Smooth muscle cell of the brain vasculature (primary cell): Measurements from ENCODE around the gene SNX25.
"Not testable (repeated sequence)": the region's sequence is repeated elsewhere in the genome, so short reads cannot be mapped to it uniquely, and the experiment has no call there.

Experiments used
- DNase-seq: peaks from one replicate; pipeline ENCODE4 v3.0.0-alpha.2; 2012; ENCODE audit warnings: low read depth, low spot score

SNX25 gene

DNA sequence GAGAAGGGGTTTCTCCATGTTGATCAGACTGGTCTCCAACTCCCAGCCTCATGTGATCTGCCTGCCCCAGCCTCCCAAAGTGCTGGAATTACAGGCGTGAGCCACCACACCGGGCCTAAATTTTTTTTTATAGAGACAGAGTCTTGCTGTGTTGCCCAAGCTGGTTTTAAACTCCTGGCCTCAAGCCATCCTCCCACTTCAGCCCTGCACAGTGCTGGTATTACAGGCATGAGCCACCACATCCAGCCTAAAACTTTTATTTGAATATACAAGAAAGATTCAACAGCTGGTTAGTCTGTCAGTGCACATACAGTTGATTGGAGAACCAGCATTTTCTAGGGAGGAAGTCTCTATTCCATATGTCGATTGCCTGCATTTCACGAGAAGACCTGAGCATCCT lies 95.1 kb downstream of the SNX25 start:
- no peak for DNase-seq

DNA sequence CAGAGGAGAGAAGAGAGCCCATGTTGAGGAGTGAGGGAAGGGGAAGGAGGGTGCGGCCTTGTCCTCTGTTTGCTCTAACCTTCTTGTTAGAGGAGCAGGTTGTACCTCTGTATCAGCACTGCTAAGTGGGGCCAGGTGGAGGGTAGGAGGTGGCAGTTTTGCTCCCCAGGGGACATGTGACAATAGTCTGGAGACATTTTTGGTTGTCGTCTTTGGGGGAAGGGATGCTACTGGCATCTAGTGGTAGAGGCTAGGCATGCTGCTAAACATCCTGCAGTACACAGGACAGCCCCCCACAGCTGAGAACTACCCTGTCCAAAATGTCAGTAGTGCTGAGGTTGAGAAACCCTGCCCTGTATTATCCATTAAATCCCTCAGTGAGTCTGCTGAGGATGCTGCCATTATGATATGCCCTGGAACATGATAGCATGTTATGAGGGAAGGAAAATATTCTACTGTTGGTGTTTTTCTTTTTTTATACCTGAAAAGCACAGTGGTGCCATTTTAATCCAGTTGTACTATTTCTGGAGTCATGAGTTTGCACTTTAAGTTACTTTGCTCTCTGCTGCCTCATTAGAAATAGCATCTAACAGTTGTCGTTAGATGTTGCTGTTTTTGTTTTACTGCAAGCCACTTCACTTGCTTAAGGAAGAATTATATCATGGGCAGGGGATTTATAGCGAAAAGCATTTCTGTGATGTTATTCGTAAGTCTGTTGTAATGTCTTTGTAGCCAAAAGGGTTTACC lies 95.7 kb downstream of the SNX25 start:
- DNase-seq, result no peak

DNA sequence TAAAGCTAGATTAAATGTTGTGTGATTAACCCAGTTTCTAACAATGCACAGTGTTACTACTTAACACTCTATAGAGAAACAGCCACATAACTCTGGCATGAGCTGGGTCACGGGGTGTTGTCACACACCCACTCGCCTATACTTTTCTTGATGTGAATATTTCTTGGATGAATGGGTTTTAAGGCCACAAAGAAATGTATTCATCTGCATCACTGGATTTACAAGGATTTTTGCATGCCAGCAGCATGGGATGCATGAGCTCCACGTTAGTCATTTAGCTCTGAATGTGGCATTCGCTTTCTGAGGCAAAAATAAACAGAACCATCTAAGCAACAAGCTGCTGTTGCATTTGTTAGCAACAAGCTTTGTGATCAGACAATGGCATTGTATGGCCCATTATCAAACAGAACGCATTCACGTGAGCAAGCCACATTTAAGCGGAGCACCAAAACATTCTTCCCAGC lies 96.6 kb downstream of the SNX25 start:
- DNase-seq, result no peak

DNA sequence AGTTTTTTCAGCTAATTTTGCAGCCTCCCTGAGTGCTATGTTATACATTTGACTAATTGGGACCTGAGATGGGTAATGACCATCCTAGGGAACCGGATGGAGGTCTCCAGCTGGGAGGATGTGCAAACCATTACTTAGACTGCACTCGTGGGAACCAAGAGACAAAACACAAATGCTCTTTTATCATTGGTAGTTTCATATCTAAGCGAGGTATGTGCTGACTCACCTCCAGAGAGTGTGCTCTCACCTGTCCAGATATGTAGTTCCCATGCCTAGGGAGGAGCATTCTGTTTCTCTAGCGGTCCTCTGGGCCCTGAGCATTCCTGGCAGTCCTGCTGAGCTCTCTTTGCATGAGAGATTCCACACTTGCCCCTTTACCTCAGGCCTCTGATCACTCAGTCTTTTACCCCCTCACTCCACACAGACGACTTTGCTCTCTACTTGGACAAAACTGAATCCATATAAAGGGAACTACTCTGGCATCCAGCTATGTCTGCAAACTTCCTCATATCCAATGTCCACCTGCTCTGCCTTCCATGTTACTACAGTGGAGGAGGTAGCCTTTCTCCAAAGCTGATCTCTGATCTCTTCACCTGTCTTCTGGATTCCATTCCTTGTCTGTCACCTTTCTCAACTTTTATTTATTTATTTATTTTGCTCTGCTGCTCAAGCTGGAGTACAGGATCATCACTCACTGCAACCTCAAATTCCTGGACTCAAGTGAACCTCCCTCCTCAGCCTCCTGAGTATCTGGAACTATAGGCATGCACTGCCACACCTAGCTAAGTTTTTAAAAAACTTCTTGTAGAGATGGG lies 97.9 kb downstream of the SNX25 start:
- no peak for DNase-seq

DNA sequence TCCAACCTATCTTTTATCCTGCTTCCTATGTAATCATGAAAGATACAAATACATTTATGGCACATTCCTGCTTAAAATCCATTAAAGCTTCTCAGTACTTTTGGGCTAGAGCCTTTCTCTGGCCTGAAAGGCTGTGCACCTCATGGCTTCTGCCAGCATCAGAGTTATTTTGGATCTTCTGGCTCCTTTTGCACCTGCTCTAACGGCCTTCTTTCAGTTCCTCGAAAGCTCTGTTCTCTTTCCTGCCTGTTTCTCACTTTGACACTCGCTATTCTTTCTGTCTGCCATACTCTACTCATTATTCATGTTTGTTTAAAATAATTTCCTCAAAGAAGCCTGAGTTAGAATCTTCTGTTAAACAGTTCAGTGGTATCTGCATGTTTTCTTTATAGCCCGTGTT lies 100.4 kb downstream of the SNX25 start:
- no peak for DNase-seq

DNA sequence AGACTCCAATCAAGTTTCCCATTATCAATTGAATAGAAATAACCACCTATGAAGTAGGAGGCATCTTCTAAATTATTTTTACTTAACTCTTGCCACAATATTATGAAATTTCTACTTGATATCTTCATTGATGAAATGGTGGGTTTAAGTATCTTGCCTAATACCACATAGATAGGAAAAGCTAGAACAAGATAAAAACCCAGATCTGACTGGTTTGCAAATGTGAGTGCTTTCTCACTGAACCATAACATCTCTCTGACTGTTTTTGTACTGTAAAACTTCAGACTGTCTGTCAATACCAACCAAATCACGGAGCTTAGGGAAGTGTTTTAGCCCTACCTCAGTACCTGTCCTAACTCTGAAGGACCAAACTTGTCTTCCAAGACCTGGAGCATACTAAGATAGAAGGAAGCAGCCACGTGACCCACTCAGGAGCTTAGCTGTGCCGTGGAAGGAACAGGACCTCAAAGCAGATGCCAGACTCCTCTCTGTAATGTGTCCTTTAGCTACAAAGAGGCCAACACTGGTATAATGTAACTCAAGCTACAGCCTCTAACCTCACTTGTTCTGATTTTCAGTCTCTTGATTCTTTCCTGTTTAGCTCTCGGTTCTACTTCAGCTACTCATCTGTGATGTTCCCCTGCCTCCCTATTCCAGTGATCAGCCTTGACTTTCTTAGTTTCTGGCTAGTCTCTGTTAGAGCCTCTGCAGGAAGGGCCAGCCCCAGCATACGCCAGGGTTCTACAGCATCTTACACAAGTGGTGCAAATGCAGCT lies 101.9 kb downstream of the SNX25 start:
- no peak for DNase-seq

DNA sequence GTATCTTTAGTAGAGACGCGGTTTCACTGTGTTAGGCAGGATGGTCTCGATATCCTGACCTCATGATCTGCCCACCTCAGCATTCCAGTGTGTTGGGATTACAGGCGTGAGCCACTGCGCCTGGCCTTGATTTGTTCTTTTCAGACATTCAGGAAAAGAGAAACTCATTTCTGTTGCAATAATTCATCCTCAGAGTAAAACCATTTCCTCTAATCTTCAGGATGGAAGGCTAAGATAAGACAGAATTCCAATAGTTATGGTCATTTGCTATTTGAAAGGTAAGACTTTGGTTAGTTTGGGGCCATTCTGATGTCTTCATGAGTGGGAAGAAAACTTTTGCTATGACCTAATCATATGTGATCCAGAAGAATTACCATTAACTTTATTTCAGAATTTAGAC lies 103.3 kb downstream of the SNX25 start:
- no peak for DNase-seq

DNA sequence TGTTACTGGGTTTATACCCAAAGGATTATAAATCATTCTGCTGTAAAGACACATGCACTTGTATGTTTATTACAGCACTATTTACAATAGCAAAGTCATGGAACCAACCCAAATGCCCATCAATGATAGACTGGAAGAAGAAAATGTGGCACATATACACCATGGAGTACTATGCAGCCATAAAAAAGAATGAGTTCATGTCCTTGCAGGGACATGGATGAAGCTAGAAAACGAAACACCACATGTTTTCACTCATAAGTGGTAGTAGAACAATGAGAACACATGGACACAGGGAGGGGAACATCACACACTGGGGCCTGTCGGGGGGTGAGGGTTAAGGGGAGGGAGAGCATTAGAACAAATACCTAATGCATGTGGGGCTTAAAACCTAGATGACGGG lies 108.1 kb downstream of the SNX25 start:
- DNase-seq, result not testable (repeated sequence)

DNA sequence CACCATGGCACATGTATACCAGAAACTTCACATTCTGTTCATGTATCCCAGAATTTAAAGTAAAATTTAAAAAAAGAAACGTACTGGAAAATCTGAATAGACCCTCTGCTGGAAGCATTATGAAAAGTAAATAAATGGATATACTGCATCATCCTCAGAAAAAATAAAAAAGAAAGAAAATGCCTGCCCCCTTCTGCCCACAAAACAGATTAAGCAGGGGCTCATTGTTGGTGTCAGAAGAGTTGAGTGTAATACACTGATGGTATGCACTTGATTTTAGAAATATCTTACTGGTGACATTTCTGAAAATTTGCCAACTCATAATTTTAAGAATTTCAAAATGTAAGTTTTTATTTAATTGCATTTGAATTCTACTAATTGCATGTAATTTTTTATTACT lies 108.5 kb downstream of the SNX25 start:
- no peak for DNase-seq

DNA sequence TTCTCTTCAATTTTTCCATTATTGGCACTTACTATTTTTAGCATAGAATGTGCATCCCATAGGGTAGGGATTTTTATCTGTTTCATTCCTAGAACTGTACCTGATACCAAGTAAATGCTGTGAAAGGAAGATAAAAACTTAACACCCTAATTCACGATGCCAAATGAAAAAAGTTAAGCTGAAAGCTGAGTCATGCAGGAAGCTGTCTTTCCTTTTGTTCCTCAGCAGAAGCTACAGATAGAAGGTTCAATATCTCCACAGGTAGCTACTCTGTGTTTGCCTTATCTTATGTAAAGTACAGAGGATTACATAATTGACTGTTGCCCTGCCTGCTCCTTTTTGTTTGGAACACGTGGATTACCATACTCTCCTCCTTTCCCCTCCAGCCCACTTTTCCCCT lies 109.3 kb downstream of the SNX25 start:
- DNase-seq, result no peak

DNA sequence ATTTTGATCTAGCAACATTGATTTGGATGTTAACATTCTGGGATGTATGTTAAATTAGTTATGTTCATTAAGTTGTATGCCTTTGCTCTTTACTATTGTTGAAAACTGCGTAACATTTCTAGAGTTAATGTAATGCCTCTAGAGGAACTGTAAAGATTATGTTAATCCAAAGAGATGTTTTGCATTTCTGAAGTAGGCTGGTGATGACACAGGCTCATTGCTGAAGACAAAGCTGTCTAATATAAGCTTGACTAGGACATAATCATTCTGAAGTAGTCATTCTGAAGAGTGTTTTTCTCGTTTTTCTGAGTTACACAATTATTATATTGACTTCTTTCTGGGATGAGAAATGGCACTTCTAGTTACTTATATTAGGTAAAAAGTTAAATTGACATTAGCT lies 113.4 kb downstream of the SNX25 start:
- DNase-seq, result no peak

DNA sequence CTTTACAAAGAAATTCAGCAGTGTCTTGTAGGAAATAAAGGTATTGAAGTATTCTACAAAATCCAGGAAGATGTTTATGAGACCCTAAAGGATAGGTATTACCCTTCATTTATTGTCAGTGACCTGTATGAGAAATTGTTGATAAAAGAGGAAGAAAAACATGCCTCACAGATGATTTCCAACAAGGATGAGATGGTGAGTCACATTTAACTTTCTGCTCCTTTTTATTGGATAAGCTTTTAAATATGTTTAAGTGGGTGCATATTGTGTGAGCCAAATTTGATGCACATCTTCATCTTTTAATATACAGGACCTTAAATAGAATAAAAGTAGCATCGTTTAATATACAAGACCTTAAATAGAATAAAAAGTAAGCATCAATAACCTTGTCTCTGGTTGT lies 114.2 kb downstream of the SNX25 start:
- no peak for DNase-seq

DNA sequence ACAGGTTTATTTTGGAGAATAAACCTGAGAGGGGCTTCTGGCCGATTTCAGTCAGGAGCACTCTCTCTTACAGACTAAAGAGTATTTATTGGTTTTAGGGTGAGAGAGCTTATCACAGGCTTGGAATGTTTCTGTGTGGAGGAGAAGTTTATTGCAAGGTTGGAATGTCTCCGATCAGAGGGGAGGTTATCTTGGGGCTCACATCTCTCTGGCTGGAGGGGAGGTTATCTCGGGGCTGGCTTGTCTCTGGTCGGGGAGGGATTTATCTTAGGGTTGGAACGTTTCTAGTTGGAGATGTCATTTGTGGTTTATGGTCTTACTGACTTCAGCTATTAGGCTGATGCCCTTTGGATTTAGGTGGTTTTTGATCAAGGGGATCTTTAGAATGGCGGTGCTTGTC lies 115.0 kb downstream of the SNX25 start:
- not testable (repeated sequence) for DNase-seq

DNA sequence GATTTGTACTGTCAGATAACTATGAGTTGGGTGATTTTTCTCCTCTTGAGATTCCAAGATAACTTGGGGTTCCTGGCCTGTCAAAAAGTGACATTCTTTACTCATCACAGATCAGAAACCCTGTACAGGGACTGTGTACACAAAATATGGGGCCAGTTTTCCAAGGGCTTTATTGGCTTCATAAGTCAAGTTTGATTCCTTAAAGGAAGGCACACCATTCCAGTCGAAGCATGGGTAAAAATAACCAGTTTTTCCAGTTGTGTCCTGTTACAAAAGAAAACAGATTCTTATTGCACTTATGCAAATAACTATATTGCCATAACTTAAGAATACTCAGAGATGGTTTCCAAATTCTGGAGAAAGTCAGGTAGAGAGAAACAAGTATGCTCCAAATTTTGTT lies 116.3 kb downstream of the SNX25 start:
- not testable (repeated sequence) for DNase-seq

DNA sequence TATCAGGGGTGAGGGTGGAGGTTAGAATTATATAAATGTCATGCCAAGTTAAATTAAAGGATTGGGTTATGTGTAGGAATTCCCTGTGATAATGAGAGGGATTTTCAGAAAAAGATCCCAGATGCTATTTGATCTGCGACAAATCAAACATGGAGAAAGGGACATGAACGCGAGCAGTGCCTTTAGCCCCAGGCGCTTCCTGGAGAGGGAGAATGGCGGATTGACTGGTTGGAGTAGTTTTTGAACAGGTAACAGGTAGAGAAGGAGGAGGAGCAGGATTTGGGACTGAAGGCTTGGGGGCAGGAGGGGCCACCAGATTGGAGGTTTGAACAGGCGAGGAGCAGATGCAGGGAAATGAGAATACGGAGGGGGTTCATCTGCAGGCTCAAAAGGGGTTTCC lies 119.2 kb downstream of the SNX25 start:
- no peak for DNase-seq

DNA sequence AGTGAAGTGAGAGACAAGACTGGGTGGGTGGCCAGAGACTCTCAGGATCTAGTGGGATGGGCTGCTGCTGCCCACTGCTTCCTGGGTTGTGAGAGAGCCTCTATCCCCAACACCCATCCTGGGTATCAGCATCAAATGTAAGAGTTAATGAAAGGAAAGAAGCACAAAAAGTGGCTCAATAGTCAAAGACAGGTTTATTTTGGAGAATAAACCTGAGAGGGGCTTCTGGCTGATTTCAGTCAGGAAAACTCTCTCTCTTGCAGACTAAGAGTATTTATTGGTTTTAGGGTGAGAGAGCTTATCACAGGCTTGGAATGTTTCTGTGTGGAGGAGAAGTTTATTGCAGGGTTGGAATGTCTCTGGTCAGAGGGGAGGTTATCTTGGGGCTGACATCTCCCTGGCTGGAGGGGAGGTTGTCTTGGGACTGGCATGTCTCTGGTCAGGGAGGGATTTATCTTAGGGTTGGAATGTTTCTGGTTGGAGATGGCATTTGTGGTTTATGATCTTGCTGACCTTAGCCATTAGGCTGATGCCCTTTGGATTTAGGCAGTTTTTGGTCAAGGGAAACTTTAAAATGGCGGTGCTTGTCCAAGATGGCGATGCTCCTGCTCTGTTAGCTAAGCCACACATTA lies 120.6 kb downstream of the SNX25 start:
- DNase-seq, result not testable (repeated sequence)

DNA sequence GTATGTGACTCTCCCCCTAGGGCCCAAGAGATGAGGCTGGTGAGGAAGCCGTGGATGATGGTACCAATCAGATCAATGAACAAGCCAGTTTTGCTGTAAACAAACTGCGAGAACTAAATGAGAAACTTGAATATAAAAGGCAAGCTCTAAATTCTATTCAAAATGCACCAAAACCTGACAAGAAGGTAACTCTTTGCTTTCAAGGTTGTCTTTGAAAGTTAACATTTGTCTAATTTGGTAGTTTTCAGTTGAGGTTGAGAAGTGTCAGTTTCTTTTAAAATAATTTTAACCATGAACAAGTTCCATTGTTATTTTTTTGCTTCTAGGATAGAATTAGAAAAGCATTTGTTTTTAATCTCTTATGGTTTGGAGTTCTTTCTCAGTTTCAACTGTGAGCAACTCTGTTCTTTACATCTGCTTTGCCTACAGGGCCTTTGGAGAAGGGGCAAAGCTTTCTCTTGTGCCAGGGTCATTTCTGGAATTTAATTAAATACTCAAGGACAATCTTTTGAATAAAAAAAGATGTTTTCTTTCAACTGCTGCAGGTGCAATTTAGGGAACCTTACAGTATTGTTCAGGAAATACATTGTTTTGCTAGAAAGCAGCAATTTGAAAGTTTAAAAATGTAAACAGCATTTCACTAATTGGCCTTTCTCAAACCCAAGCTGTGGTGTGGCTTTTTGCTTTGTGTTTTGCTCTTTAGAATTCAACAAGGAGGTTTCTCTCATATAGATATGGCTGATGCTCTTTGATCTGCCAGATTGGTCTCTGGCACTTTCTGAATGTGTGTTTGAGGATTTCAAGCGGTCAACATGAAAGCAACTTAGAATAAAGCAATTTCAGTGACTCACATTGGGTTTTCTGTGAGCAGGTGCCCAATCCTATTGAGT lies 123.4 kb downstream of the SNX25 start:
- no peak for DNase-seq

DNA sequence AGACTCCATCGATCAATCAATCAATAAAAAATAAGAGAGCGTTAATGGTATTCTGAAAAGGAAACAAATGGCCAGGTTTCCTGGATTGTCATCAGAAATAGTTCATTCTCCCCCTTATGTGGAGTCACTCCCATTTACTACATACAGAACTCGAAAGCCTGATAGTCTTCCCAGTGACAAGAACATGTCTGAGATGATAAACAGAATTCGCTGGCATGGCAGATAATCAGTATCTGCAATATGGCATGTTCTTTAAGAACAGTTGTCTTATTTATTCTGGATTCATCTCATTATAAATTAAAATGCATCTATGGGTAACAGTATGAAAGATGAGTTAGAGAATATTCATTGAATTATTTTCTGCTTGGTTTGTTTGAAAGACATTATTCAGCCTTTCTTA lies 124.9 kb downstream of the SNX25 start:
- no peak for DNase-seq

DNA sequence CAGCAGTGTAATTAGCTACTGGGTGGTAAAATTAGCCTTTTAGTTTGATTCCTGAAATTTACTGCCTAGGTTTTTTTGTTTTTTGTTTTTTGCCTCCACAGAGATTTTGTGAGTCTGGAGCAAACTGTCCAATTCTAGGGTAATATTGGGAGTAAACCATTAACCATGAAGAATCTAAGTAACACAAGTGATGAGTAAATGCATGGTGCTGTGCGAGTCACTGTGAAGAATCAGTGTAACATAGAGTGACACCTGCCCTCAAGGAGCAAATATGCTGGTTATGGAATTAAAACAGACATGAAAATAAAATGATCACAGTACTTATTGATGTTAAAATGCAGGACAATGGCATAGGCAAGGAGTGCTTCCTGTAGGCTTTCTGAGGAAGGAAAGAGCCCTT lies 126.2 kb downstream of the SNX25 start:
- DNase-seq, result no peak

DNA sequence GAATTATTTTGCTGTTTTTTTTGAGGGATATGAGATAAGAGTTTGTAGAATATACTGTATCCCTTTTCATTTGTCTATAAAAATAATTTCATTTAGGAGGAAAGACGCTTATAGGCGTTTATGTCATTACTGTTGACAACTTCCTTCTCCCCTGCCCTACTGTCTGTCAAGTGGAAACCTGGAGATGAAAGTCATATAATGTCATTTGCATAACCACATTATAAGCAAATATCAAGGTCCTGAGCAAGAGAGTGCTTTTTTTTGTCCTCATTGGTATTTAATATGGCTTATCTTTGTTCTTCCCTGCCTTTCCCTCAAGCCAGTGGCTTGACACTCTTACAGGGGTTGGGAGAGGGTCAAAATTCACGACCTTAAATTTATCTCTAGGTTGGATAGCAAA lies 130.5 kb downstream of the SNX25 start:
- DNase-seq, result no peak

DNA sequence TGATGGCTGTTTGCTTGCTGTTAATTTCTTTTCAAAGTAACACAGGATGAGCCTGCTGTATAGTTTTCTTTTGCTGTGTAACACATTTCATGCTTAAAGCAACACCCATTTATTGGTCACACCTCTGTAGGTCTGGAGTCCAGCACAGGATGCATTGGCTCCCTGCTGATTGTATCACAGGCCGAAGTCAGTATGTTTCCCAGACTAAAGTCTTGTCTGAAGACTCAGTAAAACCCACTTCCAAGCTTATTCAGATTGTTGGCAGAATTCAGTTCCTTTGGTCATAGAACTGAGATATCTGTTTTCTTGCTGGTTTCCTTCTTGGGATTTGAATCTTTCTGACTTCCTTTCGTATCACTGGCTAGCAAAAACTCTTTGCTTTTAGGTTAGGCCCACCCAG lies 132.0 kb downstream of the SNX25 start:
- DNase-seq, result no peak
